ENCODE measurements around the gene SPINK5.
"Not testable (repeated sequence)": the region's sequence is repeated elsewhere in the genome, so short reads cannot be mapped to it uniquely, and the experiment has no call there.

The SPINK5 gene

DNA sequence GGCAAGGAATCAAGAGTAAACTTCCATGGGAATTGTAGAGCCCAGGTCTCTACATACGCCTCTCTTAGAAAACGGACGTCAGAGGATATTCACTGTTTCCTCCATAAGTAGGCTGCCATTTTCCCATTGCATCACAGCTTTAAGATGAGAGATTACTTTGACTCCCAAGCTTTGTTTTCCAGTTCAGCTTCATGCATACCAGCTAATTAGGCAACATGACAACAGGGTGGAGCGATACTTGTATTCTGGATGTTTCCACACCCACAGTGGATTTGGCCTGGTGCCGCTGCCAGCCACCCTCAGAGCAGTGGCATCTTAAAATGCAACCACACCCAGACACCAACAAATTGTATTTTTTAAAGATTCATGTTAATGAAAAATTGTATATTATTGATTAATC lies 20.9 kb upstream of the SPINK5 start:
- 97% methylated on average over 3 of the region's 5 CpGs for WGBS (ENCODE audit: insufficient coverage)
- no peaks in the 10 kb centered on the region for H3K36me3 ChIP-seq (ENCODE audit: control insufficient read depth in 4 of 4, insufficient read depth in 4 of 4, low read length in 3 of 4)
- POLR2A ChIA-PET: no interaction called here
- DNase-seq: no peak
- H3K9me3 ChIP-seq (ENCODE audit: control extremely low read depth in 1 of 5, control insufficient read depth in 4 of 5, insufficient read depth in 2 of 5, low read depth in 1 of 5, low read length in 4 of 5): peaks cover 0 to 1% (median 0%) of the 10 kb centered on the region in 5 experiments
- CTCF ChIA-PET: interaction anchor here (0.5 to 1.1 kb wide), 2 partner anchors 8 to 117 kb away, joined by 3 to 4 read pairs; no protein-coding TSS in a partner anchor
- H3K4me1 ChIP-seq (ENCODE audit: control extremely low read depth in 1 of 4, control insufficient read depth in 4 of 4, insufficient read depth in 4 of 4, low read length in 3 of 4): no peaks in the 10 kb centered on the region
- H3K27ac ChIP-seq (ENCODE audit: insufficient read depth in 1 of 2, low read depth in 1 of 2, low read length in 2 of 2, poor library complexity in 1 of 2, severe bottlenecking in 2 of 2): no peak overlapping the region
- no peak overlapping the region for H3K4me3 ChIP-seq (ENCODE audit: control insufficient read depth in 1 of 7, extremely low read depth in 1 of 7, insufficient read depth in 4 of 7, low read depth in 2 of 7, low read length in 6 of 7)
- H3K27me3 ChIP-seq (replicated peaks in 2 of 5; ENCODE audit: control insufficient read depth in 4 of 5, insufficient read depth in 5 of 5, low read length in 4 of 5): no peaks in the 10 kb centered on the region

- Histone ChIP-seq H3K9me3 (ENCODE audit: control extremely low read depth in 1 of 5, control insufficient read depth in 4 of 5, insufficient read depth in 2 of 5, low read depth in 1 of 5, low read length in 4 of 5) (peaks cover 0 to 1% (median 0%) of the 10 kb centered on the region in 5 experiments), H3K27ac (ENCODE audit: insufficient read depth in 1 of 2, low read depth in 1 of 2, low read length in 2 of 2, poor library complexity in 1 of 2, severe bottlenecking in 2 of 2) (no peak overlapping the region), H3K4me3 (ENCODE audit: control insufficient read depth in 1 of 7, extremely low read depth in 1 of 7, insufficient read depth in 4 of 7, low read depth in 2 of 7, low read length in 6 of 7) (no peak overlapping the region), H3K4me1 (ENCODE audit: control extremely low read depth in 1 of 4, control insufficient read depth in 4 of 4, insufficient read depth in 4 of 4, low read length in 3 of 4) (no peaks in the 10 kb centered on the region), H3K36me3 (ENCODE audit: control insufficient read depth in 4 of 4, insufficient read depth in 4 of 4, low read length in 3 of 4) (no peaks in the 10 kb centered on the region), H3K27me3 (replicated peaks in 2 of 5; ENCODE audit: control insufficient read depth in 4 of 5, insufficient read depth in 5 of 5, low read length in 4 of 5) (no peaks in the 10 kb centered on the region)
- ChIA-PET CTCF (no interaction called here), POLR2A (no interaction called here)
- WGBS (ENCODE audit: insufficient coverage): 100% methylated on average over 2 of the region's 2 CpGs
- DNase-seq: no peak
These were observed 20.1 kb upstream of the SPINK5 start for GRCh38 chr5:148043705-148044104.

- POLR2A ChIA-PET; H3K36me3 ChIP-seq (ENCODE audit: control insufficient read depth in 4 of 4, insufficient read depth in 4 of 4, low read length in 3 of 4); H3K27ac ChIP-seq (ENCODE audit: insufficient read depth in 1 of 2, low read depth in 1 of 2, low read length in 2 of 2, poor library complexity in 1 of 2, severe bottlenecking in 2 of 2); DNase-seq; H3K27me3 ChIP-seq (replicated peaks in 2 of 5; ENCODE audit: control insufficient read depth in 4 of 5, insufficient read depth in 5 of 5, low read length in 4 of 5); H3K4me1 ChIP-seq (ENCODE audit: control extremely low read depth in 1 of 4, control insufficient read depth in 4 of 4, insufficient read depth in 4 of 4, low read length in 3 of 4); H3K4me3 ChIP-seq (ENCODE audit: control insufficient read depth in 1 of 7, extremely low read depth in 1 of 7, insufficient read depth in 4 of 7, low read depth in 2 of 7, low read length in 6 of 7); CTCF ChIA-PET: not testable (repeated sequence)
- peaks cover 0 to 21% (median 9%) of the 10 kb centered on the region in 5 experiments for H3K9me3 ChIP-seq (ENCODE audit: control extremely low read depth in 1 of 5, control insufficient read depth in 4 of 5, insufficient read depth in 2 of 5, low read depth in 1 of 5, low read length in 4 of 5)
- 82% methylated on average over 2 of the region's 2 CpGs for WGBS (ENCODE audit: insufficient coverage)
These were observed 8.6 kb upstream of the SPINK5 start for GRCh38 chr5:148055160-148055559.

- no peak for DNase-seq
- WGBS (ENCODE audit: insufficient coverage): no CpG with 5 or more reads among the region's 2 CpGs
- peaks cover 0 to 9% (median 5%) of the 10 kb centered on the region in 5 experiments for H3K9me3 ChIP-seq (ENCODE audit: control extremely low read depth in 1 of 5, control insufficient read depth in 4 of 5, insufficient read depth in 2 of 5, low read depth in 1 of 5, low read length in 4 of 5)
- no peaks in the 10 kb centered on the region for H3K4me1 ChIP-seq (ENCODE audit: control extremely low read depth in 1 of 4, control insufficient read depth in 4 of 4, insufficient read depth in 4 of 4, low read length in 3 of 4)
- no peaks in the 10 kb centered on the region for H3K36me3 ChIP-seq (ENCODE audit: control insufficient read depth in 4 of 4, insufficient read depth in 4 of 4, low read length in 3 of 4)
- ChIA-PET CTCF (interaction anchor here (0.6 kb wide), 1 partner anchor 11 kb away, joined by 3 read pairs; no protein-coding TSS in a partner anchor), POLR2A (no interaction called here)
- no peak overlapping the region for H3K4me3 ChIP-seq (ENCODE audit: control insufficient read depth in 1 of 7, extremely low read depth in 1 of 7, insufficient read depth in 4 of 7, low read depth in 2 of 7, low read length in 6 of 7)
- H3K27ac ChIP-seq (ENCODE audit: insufficient read depth in 1 of 2, low read depth in 1 of 2, low read length in 2 of 2, poor library complexity in 1 of 2, severe bottlenecking in 2 of 2): no peak overlapping the region
- H3K27me3 ChIP-seq (replicated peaks in 2 of 5; ENCODE audit: control insufficient read depth in 4 of 5, insufficient read depth in 5 of 5, low read length in 4 of 5): no peaks in the 10 kb centered on the region
These were observed 3.5 kb upstream of the SPINK5 start for GRCh38 chr5:148060309-148060708.

- Histone ChIP-seq H3K27ac (ENCODE audit: insufficient read depth in 1 of 2, low read depth in 1 of 2, low read length in 2 of 2, poor library complexity in 1 of 2, severe bottlenecking in 2 of 2) (no peak overlapping the region), H3K36me3 (ENCODE audit: control insufficient read depth in 4 of 4, insufficient read depth in 4 of 4, low read length in 3 of 4) (no peaks in the 10 kb centered on the region), H3K4me1 (ENCODE audit: control extremely low read depth in 1 of 4, control insufficient read depth in 4 of 4, insufficient read depth in 4 of 4, low read length in 3 of 4) (no peaks in the 10 kb centered on the region), H3K27me3 (replicated peaks in 2 of 5; ENCODE audit: control insufficient read depth in 4 of 5, insufficient read depth in 5 of 5, low read length in 4 of 5) (no peaks in the 10 kb centered on the region), H3K9me3 (ENCODE audit: control extremely low read depth in 1 of 5, control insufficient read depth in 4 of 5, insufficient read depth in 2 of 5, low read depth in 1 of 5, low read length in 4 of 5) (peaks cover 0 to 5% (median 2%) of the 10 kb centered on the region in 5 experiments), H3K4me3 (ENCODE audit: control insufficient read depth in 1 of 7, extremely low read depth in 1 of 7, insufficient read depth in 4 of 7, low read depth in 2 of 7, low read length in 6 of 7) (no peak overlapping the region)
- no peak for DNase-seq
- CTCF ChIA-PET: no interaction called here
- POLR2A ChIA-PET: no interaction called here
These were observed 2.9 kb upstream of the SPINK5 start for GRCh38 chr5:148060881-148061280.

DNA sequence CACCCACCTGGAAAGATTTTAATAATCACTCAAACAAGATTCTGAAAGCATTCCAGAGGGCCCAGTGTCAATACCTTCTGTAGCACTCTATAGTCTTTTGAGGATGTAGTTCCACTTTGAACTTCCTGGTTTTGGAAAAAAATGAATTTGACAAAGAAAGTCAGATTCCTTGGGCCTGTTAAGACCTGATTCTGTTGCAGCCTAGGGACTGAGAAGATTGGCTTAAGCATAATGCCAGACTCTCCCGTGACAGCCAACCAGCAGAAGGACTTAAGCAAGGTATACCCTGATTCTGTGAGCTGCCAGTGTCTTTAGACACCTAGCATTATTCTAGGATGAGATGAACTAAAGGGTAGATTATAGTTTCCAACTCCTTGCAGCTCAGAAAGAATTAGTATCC lies 6.8 kb downstream of the SPINK5 start:
- no peaks in the 10 kb centered on the region for H3K4me1 ChIP-seq (ENCODE audit: control extremely low read depth in 1 of 4, control insufficient read depth in 4 of 4, insufficient read depth in 4 of 4, low read length in 3 of 4)
- ChIA-PET CTCF (no interaction called here), POLR2A (no interaction called here)
- no peak for DNase-seq
- H3K27ac ChIP-seq (ENCODE audit: insufficient read depth in 1 of 2, low read depth in 1 of 2, low read length in 2 of 2, poor library complexity in 1 of 2, severe bottlenecking in 2 of 2): no peak overlapping the region
- WGBS (ENCODE audit: insufficient coverage): 100% methylated on average over 1 of the region's 1 CpG
- H3K36me3 ChIP-seq (ENCODE audit: control insufficient read depth in 4 of 4, insufficient read depth in 4 of 4, low read length in 3 of 4): no peaks in the 10 kb centered on the region
- no peaks in the 10 kb centered on the region for H3K27me3 ChIP-seq (replicated peaks in 2 of 5; ENCODE audit: control insufficient read depth in 4 of 5, insufficient read depth in 5 of 5, low read length in 4 of 5)
- H3K9me3 ChIP-seq (ENCODE audit: control extremely low read depth in 1 of 5, control insufficient read depth in 4 of 5, insufficient read depth in 2 of 5, low read depth in 1 of 5, low read length in 4 of 5): no peaks in the 10 kb centered on the region
- H3K4me3 ChIP-seq (ENCODE audit: control insufficient read depth in 1 of 7, extremely low read depth in 1 of 7, insufficient read depth in 4 of 7, low read depth in 2 of 7, low read length in 6 of 7): no peak overlapping the region

DNA sequence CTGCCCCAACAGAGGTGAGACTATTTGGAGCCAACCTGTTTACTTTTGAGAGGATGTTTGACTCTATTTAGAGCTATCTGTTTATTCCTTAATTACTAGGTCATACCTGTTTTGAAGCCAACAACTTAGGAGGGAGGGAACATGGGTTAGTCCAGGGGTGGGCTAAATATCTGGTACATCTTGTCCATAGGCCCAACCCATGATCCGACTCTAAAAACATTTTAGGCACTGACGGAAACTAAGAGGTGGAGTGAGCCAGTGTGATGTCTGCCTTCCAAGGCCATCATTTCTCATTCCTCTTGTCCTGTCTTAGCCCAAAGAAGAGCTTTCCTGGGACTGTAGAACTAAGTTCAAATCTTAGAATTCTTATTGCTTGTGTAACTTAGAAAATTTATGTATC lies 8.4 kb downstream of the SPINK5 start:
- 100% methylated on average over 1 of the region's 2 CpGs for WGBS (ENCODE audit: insufficient coverage)
- no peaks in the 10 kb centered on the region for H3K27me3 ChIP-seq (replicated peaks in 2 of 5; ENCODE audit: control insufficient read depth in 4 of 5, insufficient read depth in 5 of 5, low read length in 4 of 5)
- no peaks in the 10 kb centered on the region for H3K4me1 ChIP-seq (ENCODE audit: control extremely low read depth in 1 of 4, control insufficient read depth in 4 of 4, insufficient read depth in 4 of 4, low read length in 3 of 4)
- no peak for DNase-seq
- no peaks in the 10 kb centered on the region for H3K36me3 ChIP-seq (ENCODE audit: control insufficient read depth in 4 of 4, insufficient read depth in 4 of 4, low read length in 3 of 4)
- POLR2A ChIA-PET: no interaction called here
- no peak overlapping the region for H3K27ac ChIP-seq (ENCODE audit: insufficient read depth in 1 of 2, low read depth in 1 of 2, low read length in 2 of 2, poor library complexity in 1 of 2, severe bottlenecking in 2 of 2)
- CTCF ChIA-PET: no interaction called here
- H3K4me3 ChIP-seq (ENCODE audit: control insufficient read depth in 1 of 7, extremely low read depth in 1 of 7, insufficient read depth in 4 of 7, low read depth in 2 of 7, low read length in 6 of 7): no peak overlapping the region
- no peaks in the 10 kb centered on the region for H3K9me3 ChIP-seq (ENCODE audit: control extremely low read depth in 1 of 5, control insufficient read depth in 4 of 5, insufficient read depth in 2 of 5, low read depth in 1 of 5, low read length in 4 of 5)
